Tibial nerve (tissue), 4 donors: ENCODE data around the gene ENDOU. TPM values are rescaled to one million over a fixed set of nuclear protein-coding genes. Genes with fewer than 3 reads are reported as not detected.

Experiments used
- DNase-seq, 2 donors: peaks; one replicate each; pipeline ENCODE4 v3.0.0-alpha.2; 2019; ENCODE audit warnings: low spot score in 2 of 2
- H3K27ac ChIP-seq, 4 donors: fragments of 200-600 bp; sonication (generic) in 3 of 4; one replicate each; pipeline ENCODE4 v1.5.1; 2017 to 2019; ENCODE audit warnings: mild to moderate bottlenecking in 1 of 4
- H3K27me3 ChIP-seq, 2 donors: fragments of 200-600 bp; sonication (generic) in 1 of 2; one replicate each; pipeline versions ENCODE4 v1.5.1 to v1.6.0; 2017 to 2019
- H3K36me3 ChIP-seq, 3 donors: fragments of 200-600 bp; sonication (generic); one replicate each; pipeline ENCODE4 v1.5.1; 2018 to 2019
- H3K4me1 ChIP-seq, 4 donors: fragments of 200-600 bp; sonication (generic) in 3 of 4; one replicate each; pipeline ENCODE4 v1.5.1; 2017 to 2019
- H3K4me3 ChIP-seq, 4 donors: fragments of 200-600 bp; sonication (generic) in 3 of 4; one replicate each; pipeline ENCODE4 v1.5.1; 2017 to 2019; ENCODE audit warnings: mild to moderate bottlenecking in 1 of 4, moderate library complexity in 1 of 4
- H3K9me3 ChIP-seq, 4 donors: fragments of 200-600 bp; sonication (generic) in 3 of 4; one replicate each; pipeline ENCODE4 v1.5.1; 2017 to 2019
- EP300 ChIP-seq, 2 donors: sonication (generic); formaldehyde crosslinking; IDR thresholded peaks; one replicate each; pipeline ENCODE4 v1.6.1; 2017; ENCODE audit warnings: antibody characterized with exemption in 2 of 2, mild to moderate bottlenecking in 1 of 2
- POLR2A ChIP-seq, 2 donors: fragments of 450-650 bp; IDR thresholded peaks; one replicate each; pipeline ENCODE4 v1.6.1; 2017; ENCODE audit warnings: antibody characterized with exemption in 2 of 2, mild to moderate bottlenecking in 2 of 2, moderate library complexity in 2 of 2
- WGBS, 2 donors: methylation state at CpG; one replicate each; pipeline ENCODE4 v1.1.5; 2018; 5-methylcytosine and 5-hydroxymethylcytosine counted together
- total RNA-seq, 4 donors: library from RNA; depleted of rRNA; stranded (reverse); fragments of >200 nt; gene quantifications; one replicate each; pipeline ENCODE4 v1.1.0, GENCODE V29; 2016
- TF ChIP-seq, protein P1 (sequence below), 5 experiments: fragments of 200-600 bp in 3 of 5; fragments of 450-650 bp in 2 of 5; sonication (generic) in 3 of 5; IDR thresholded peaks; one replicate each; pipeline ENCODE4 v1.5.1; 2016 to 2019; ENCODE audit warnings: antibody characterized with exemption in 5 of 5, mild to moderate bottlenecking in 3 of 5, moderate library complexity in 2 of 5

The ENDOU gene
- total RNA-seq, 4 donors from 2014 or later = 0.30 to 1.2 (median 0.42) TPM; not detected in 1

GRCh38 chr12:47709237-47709636 is 16.1 kb downstream of the ENDOU start:
- DNase-seq = no peak
- no peak for TF ChIP-seq POLR2A (IDR thresholded peaks at IDR 0.05)
- TF ChIP-seq EP300 (IDR thresholded peaks at IDR 0.05) = no peak
- TF ChIP-seq, protein P1, sequence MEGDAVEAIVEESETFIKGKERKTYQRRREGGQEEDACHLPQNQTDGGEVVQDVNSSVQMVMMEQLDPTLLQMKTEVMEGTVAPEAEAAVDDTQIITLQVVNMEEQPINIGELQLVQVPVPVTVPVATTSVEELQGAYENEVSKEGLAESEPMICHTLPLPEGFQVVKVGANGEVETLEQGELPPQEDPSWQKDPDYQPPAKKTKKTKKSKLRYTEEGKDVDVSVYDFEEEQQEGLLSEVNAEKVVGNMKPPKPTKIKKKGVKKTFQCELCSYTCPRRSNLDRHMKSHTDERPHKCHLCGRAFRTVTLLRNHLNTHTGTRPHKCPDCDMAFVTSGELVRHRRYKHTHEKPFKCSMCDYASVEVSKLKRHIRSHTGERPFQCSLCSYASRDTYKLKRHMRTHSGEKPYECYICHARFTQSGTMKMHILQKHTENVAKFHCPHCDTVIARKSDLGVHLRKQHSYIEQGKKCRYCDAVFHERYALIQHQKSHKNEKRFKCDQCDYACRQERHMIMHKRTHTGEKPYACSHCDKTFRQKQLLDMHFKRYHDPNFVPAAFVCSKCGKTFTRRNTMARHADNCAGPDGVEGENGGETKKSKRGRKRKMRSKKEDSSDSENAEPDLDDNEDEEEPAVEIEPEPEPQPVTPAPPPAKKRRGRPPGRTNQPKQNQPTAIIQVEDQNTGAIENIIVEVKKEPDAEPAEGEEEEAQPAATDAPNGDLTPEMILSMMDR (IDR thresholded peaks at IDR 0.05) = no peak
- Histone ChIP-seq H3K36me3 (no peaks in the 10 kb centered on the region), H3K4me3 (no peak overlapping the region), H3K27ac (no peak overlapping the region), H3K9me3 (no peaks in the 10 kb centered on the region), H3K27me3 (no peaks in the 10 kb centered on the region), H3K4me1 (peaks cover 0 to 26% (median 8%) of the 10 kb centered on the region in 4 donors)
- 92 to 95% methylated on average over 4 of the region's 4 CpGs for WGBS, 2 donors

DNA sequence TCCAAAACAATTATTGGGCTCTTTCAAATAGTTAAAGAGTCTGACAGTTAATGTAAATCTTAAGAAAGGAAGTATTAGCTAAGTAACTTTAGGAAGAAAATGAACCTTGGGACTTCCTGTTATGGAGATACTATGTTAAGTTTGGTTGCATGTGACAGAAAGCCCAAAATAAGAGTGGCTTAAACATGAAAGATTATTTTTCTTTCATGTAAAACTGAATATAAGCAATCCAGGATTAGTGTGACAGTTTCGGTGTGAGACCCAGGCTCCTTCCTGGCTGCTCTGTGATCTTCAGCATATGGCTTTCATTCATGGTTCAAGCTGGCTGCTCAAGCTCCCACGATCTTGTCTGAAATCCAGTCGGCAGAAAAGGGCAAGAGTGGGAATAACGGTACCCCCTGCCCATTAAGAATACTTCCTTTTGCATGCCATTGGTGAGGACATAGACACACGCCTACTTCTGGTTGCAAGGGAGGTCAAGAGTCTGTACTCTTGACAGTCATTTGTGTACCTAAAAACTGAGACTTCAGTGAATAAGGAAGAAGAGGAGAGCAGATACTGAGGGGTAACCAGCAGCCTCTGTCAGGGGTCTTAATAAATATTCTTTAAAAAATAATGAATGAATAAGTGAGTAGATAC is 17.3 kb downstream of the ENDOU start:
- Histone ChIP-seq H3K36me3 (no peaks in the 10 kb centered on the region), H3K27me3 (no peaks in the 10 kb centered on the region), H3K9me3 (no peaks in the 10 kb centered on the region), H3K4me1 (peaks cover 0 to 37% (median 8%) of the 10 kb centered on the region in 4 donors), H3K4me3 (no peak overlapping the region), H3K27ac (no peak overlapping the region)
- 55 to 59% methylated on average over 5 of the region's 5 CpGs for whole genome bisulfite sequencing, 2 donors
- TF ChIP-seq, protein P1 (IDR thresholded peaks at IDR 0.05) = no peak
- TF ChIP-seq POLR2A (IDR thresholded peaks at IDR 0.05) = no peak
- TF ChIP-seq EP300 (IDR thresholded peaks at IDR 0.05) = no peak
- no peak for DNase-seq

DNA sequence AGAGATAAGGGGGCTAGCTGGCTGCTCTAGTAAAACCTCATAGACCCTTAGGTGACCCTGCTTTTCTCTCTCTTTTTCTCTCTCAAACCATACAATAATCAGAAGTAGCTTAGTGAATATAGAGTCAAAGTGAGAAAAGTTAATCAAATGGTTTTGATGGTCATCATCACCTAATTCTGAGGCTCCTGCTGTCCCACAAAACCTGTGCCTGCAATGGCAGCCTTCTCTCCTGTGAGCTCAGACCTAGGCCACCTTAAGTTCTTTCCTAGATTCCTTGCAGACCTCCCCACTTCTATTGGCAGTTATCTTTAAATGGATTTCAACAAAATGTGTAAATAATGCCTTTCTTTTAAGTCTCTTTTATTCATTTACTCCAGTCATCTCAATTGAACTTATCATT is 17.9 kb downstream of the ENDOU start:
- H3K9me3 ChIP-seq = no peaks in the 10 kb centered on the region
- peaks cover 0 to 37% (median 8%) of the 10 kb centered on the region in 4 donors for H3K4me1 ChIP-seq
- no peak for DNase-seq
- H3K27ac ChIP-seq = no peak overlapping the region
- TF ChIP-seq POLR2A (IDR thresholded peaks at IDR 0.05) = no peak
- TF ChIP-seq, protein P1 (IDR thresholded peaks at IDR 0.05) = no peak
- TF ChIP-seq EP300 (IDR thresholded peaks at IDR 0.05) = no peak
- H3K27me3 ChIP-seq = no peaks in the 10 kb centered on the region
- H3K36me3 ChIP-seq = no peaks in the 10 kb centered on the region
- no peak overlapping the region for H3K4me3 ChIP-seq

- peaks cover 0 to 37% (median 8%) of the 10 kb centered on the region in 4 donors for H3K4me1 ChIP-seq
- H3K36me3 ChIP-seq = peaks cover 0 to 3% (median 0%) of the 10 kb centered on the region in 3 donors
- no peaks in the 10 kb centered on the region for H3K27me3 ChIP-seq
- 0% methylated on average over 46 to 52 of the region's 66 CpGs for WGBS, 2 donors
- peak; percentile 95 to 97 for DNase-seq
- peak within 1 kb of the TSS; percentile 84 to 95 (median 91) for H3K27ac ChIP-seq
- peak within 1 kb of the TSS; percentile 94 to 100 (median 98) for H3K4me3 ChIP-seq
- H3K9me3 ChIP-seq = no peaks in the 10 kb centered on the region
- TF ChIP-seq, protein P1 (IDR thresholded peaks at IDR 0.05) = peak; percentile 70 to 90 (median 76)
- TF ChIP-seq POLR2A (IDR thresholded peaks at IDR 0.05) (peak; percentile 58 to 70), EP300 (IDR thresholded peaks at IDR 0.05) (peak; percentile 42 to 93)
Measured at GRCh38 chr12:47705566-47706425, 19.5 kb downstream of the ENDOU start, which contains the start of gene RPAP3. TSS of gene RPAP3 (minus strand) at chr12:47706030. CDS start at chr12:47702840, 3,190 bp downstream.

DNA sequence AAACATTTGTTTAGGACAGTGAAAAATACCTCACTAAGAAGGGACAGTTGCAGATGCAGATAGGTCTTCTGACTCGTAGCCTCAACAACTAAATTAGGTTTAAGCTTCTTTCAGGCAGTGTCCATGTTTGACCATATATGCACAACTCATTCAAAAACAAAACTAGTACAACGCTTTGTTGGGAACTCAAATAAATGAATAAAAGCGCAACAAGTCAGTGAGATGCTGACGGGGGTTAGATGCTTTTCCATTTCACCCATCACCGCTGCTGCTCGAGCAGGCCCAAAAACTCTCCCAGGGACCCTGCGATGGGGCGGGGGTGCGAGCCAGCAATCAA is 20.1 kb downstream of the ENDOU start:
- H3K9me3 ChIP-seq = no peaks in the 10 kb centered on the region
- peak overlapping the region; percentile 94 to 100 (median 98) for H3K4me3 ChIP-seq
- peaks cover 0 to 37% (median 8%) of the 10 kb centered on the region in 4 donors for H3K4me1 ChIP-seq
- 0 to 3% methylated on average over 9 of the region's 9 CpGs for WGBS, 2 donors
- DNase-seq = no peak
- peak overlapping the region; percentile 84 to 95 (median 91) for H3K27ac ChIP-seq
- H3K27me3 ChIP-seq = no peaks in the 10 kb centered on the region
- TF ChIP-seq POLR2A (IDR thresholded peaks at IDR 0.05) (no peak), EP300 (IDR thresholded peaks at IDR 0.05) (no peak)
- TF ChIP-seq, protein P1 (IDR thresholded peaks at IDR 0.05) = no peak
- peaks cover 0 to 9% (median 0%) of the 10 kb centered on the region in 3 donors for H3K36me3 ChIP-seq
